Adrenal gland (tissue), 5 donors: ENCODE results near the gene WDR38.

Experiments used
- CTCF ChIP-seq, 6 experiments: fragments of 450-650 bp in 4 of 6; fragments of 200-600 bp in 2 of 6; sonication (generic) in 1 of 6; IDR thresholded peaks; 1 replicate in 5 of 6; 2 replicates in 1 of 6; pipeline versions ENCODE4 v1.5.1 to v1.8.0; 2016 to 2021; ENCODE audit warnings: antibody characterized with exemption in 6 of 6, mild to moderate bottlenecking in 2 of 6, moderate library complexity in 1 of 6
- POLR2A ChIP-seq, 2 donors: fragments of 450-650 bp; IDR thresholded peaks; one replicate each; pipeline ENCODE4 v1.6.1; 2017; ENCODE audit warnings: antibody characterized with exemption in 2 of 2, mild to moderate bottlenecking in 2 of 2, moderate library complexity in 1 of 2
- donor health status: DM: no; HTN: no; CAD: no.

DNA sequence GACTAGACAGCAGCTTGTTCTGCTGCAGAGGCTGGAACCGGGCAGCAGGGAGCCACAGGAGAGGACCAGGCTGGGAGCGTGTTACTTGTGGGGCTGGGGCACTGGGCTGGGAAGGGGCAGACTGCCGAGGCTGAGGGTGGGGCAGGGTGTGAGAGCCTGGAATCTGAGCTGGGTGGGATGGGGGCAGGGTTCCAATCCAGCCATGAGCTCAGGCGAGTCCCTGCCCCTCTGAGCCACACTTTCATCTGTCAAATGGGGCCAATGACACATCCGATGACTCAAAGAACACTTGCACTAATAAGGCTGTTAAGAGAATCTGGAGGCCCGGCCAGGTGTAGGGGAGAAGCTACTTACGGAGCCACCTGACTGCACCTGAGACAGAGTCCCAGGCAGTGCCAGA lies 18.7 kb upstream of the WDR38 start:
- TF ChIP-seq CTCF (IDR thresholded peaks at IDR 0.05) (no peak), POLR2A (IDR thresholded peaks at IDR 0.05) (no peak)
